Measurements from ENCODE around the gene NUMB. TPM values are rescaled to one million over a fixed set of nuclear protein-coding genes. Genes with fewer than 3 reads are reported as not detected.

The NUMB gene
- total and polyA plus RNA-seq, 2 of the 4 experiments (the other 2 are of a cell fraction) = 45.9 to 114 TPM

DNA sequence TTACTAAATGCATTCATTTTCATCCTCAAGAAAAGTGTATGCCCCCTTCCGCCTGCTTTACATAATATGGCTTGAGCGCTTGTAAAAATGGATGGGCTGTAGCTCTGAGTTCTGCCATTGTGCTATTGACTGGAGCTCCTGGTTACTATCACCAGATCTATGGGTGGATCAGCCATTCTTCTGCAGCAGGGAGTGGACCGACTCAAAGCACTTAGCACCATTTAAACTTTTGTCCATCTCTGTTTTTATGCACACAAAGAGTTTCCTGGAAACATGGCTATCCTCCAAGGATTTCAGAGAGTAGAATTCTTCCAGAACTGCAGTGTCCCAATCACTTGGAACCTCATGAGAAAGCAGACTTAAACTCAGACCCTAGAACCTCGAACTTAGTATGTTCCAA is 4.5 kb upstream of the NUMB start (continued):
- TF ChIP-seq RCOR1 (IDR thresholded peaks at IDR 0.05; ENCODE audit: insufficient replicate concordance, low read length) (no peak), SMC3 (IDR thresholded peaks at IDR 0.05; ENCODE audit: low read depth, low read length) (no peak), NFE2L2 (IDR thresholded peaks at IDR 0.05; ENCODE audit: low read depth, low read length) (no peak), POLR2A (IDR thresholded peaks at IDR 0.05; ENCODE audit: low read depth, low read length) (no peak)

DNA sequence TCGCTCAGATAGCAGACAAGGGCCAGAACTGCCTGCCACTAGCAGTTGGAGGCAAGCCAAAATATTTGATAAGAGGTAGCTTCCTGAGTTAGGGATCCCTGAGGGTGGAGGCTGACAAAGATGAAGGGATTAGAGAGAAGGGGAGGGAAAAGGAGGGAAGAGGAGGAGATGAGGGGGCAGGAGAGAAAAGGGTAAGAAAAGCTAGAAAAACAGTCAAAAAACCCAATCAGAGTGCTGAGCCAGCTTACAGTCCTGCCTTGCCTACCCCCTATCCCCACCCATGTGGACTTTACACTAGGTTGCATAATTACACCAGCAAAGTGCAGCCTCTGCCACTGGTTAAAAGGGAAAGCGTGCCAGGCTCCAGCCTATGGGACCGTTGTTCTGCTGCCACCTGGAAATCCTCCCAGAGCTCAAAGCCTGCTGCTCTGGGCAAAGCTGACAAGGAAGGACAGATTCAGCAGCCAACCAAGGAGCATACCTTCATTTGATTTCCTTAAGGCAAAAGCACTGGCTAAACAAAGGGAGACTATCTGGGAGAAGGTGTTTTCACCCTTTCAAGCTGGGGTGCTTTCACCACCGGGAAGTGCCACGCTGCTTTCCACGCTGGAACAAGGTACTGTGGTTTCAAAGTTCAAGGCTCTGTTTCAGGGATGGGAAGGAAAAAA is 3.8 kb upstream of the NUMB start:
- peak overlapping the region; percentile 32; the same call in 1 of the 2 replicates for H3K56ac ChIP-seq (ENCODE audit: extremely low read depth, insufficient read depth, low read length)

More for the DNA sequence above, 3.8 kb upstream of the NUMB start:
- peaks cover 3 to 43% of the 10 kb centered on the region in 2 experiments; a peak in 2 of 4 replicates for H3K79me1 ChIP-seq (ENCODE audit: low read depth in 1 of 2, low read length in 2 of 2)
- H3K23ac ChIP-seq (ENCODE audit: low read depth, low read length) = peak overlapping the region; percentile 57
- TF ChIP-seq, protein P1, sequence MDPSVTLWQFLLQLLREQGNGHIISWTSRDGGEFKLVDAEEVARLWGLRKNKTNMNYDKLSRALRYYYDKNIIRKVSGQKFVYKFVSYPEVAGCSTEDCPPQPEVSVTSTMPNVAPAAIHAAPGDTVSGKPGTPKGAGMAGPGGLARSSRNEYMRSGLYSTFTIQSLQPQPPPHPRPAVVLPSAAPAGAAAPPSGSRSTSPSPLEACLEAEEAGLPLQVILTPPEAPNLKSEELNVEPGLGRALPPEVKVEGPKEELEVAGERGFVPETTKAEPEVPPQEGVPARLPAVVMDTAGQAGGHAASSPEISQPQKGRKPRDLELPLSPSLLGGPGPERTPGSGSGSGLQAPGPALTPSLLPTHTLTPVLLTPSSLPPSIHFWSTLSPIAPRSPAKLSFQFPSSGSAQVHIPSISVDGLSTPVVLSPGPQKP (IDR thresholded peaks at IDR 0.05; ENCODE audit: borderline replicate concordance, low read depth, low read length) = no peak
- no peak for TF ChIP-seq BHLHE40 (IDR thresholded peaks at IDR 0.05; ENCODE audit: low read depth, low read length)
- peak; percentile 63; the same call in 1 of the 2 replicates for TF ChIP-seq CEBPB (IDR thresholded peaks at IDR 0.05; ENCODE audit: low read depth, low read length)
- H3K9me3 ChIP-seq (ENCODE audit: control insufficient read depth, insufficient read depth, low read length) = no peaks in the 10 kb centered on the region
- no peaks in the 10 kb centered on the region for H3K36me3 ChIP-seq (ENCODE audit: control insufficient read depth, insufficient read depth, low read length)
- intact Hi-C loops (cut with micrococcal nuclease) (no loop called here), in situ Hi-C loops (cut with MboI; ENCODE audit: low sequenced_read_pairs) (no loop called here), dilution Hi-C loops (cut with HindIII; ENCODE audit: low sequenced_read_pairs, unreplicated experiment) (loop anchor here (25.0 kb wide), 1 partner anchor 175 kb away; no protein-coding TSS in a partner anchor)
- H3K14ac ChIP-seq (replicated peaks; ENCODE audit: low read depth, low read length) = peak overlapping the region; percentile 65
- H3K27me3 ChIP-seq (ENCODE audit: control insufficient read depth, insufficient read depth, low read length) = no peaks in the 10 kb centered on the region
- DNase-seq = peak; percentile 43
- H3K9me1 ChIP-seq (ENCODE audit: insufficient read depth, low read length) = peaks cover 16% of the 10 kb centered on the region
- H4K8ac ChIP-seq (ENCODE audit: low read depth in 2 of 2, low read length in 2 of 2) = peak overlapping the region; percentile 53 to 64
- peak overlapping the region; percentile 81 for H4K91ac ChIP-seq (ENCODE audit: insufficient read depth, low read depth, low read length)
- ChIA-PET CTCF (interaction anchor here (0.6 to 1.7 kb wide), 2 partner anchors 28 to 145 kb away, joined by 3 to 5 read pairs; partner anchors contain the start of gene RIOX1), POLR2A (ENCODE audit: unreplicated experiment) (interaction anchor here (0.5 kb wide), 1 partner anchor 17 kb away, joined by 3 read pairs; no protein-coding TSS in a partner anchor)
- peak overlapping the region; percentile 58 for H2AK9ac ChIP-seq (replicated peaks; ENCODE audit: low read depth, low read length, poor library complexity)
- peak overlapping the region; percentile 97 for H2AK5ac ChIP-seq (ENCODE audit: low read depth, low read length)
- H3K4me3 ChIP-seq (ENCODE audit: insufficient read depth, low read depth, low read length) = peak overlapping the region; percentile 16; the same call in 1 of the 2 replicates
- peak overlapping the region; percentile 83 for H4K5ac ChIP-seq (ENCODE audit: low read depth, low read length)
- peaks cover 2% of the 10 kb centered on the region; the same call in 1 of the 2 replicates for H4K20me1 ChIP-seq (ENCODE audit: insufficient read depth, low read length)
- H2BK15ac ChIP-seq (ENCODE audit: low read depth, low read length) = peak overlapping the region; percentile 86; the same call in 2 of the 3 replicates
- WGBS, 2 experiments (ENCODE audit: extremely low coverage in 2 of 2, insufficient read length in 1 of 2) = 92% methylated on average over 2 of the region's 6 CpGs; no CpG with 5 or more reads in 1 of the 2 experiments
- H3K4me2 ChIP-seq (ENCODE audit: low read depth, low read length) = peak overlapping the region; percentile 76
- H2BK5ac ChIP-seq (ENCODE audit: low read depth, low read length, poor library complexity, severe bottlenecking) = peak overlapping the region; percentile 92
- H2AFZ ChIP-seq (replicated peaks; ENCODE audit: low read length, poor library complexity) = peak overlapping the region; percentile 71
- peak overlapping the region; percentile 56 for H2BK20ac ChIP-seq (ENCODE audit: low read depth, low read length)
- peak overlapping the region; percentile 81 for H3K4ac ChIP-seq (ENCODE audit: low read depth, low read length)
- peak overlapping the region; percentile 51 for H3K9ac ChIP-seq (ENCODE audit: low read depth, low read length)
- H3K18ac ChIP-seq (ENCODE audit: low read depth, low read length) = peak overlapping the region; percentile 85
- ATAC-seq (ENCODE audit: low read depth) = no peak
- H3K4me1 ChIP-seq (ENCODE audit: control insufficient read depth, insufficient read depth, low read length) = peaks cover 23% of the 10 kb centered on the region
- peak overlapping the region; percentile 96 for H2BK120ac ChIP-seq (ENCODE audit: low read depth, low read length)
- H3K27ac ChIP-seq (ENCODE audit: insufficient read depth, low read length) = peak overlapping the region; percentile 50
- BruUV-seq (replicated peaks) = no TSS peak

Measured in IMR-90 (cell line).